ENCODE data around the gene GLRA2.
A peak's percentile ranks its signal among the peaks of the same experiment; 100 is the strongest.
"Not testable (repeated sequence)": the region's sequence is repeated elsewhere in the genome, so short reads cannot be mapped to it uniquely, and the experiment has no call there.

Gene GLRA2

DNA sequence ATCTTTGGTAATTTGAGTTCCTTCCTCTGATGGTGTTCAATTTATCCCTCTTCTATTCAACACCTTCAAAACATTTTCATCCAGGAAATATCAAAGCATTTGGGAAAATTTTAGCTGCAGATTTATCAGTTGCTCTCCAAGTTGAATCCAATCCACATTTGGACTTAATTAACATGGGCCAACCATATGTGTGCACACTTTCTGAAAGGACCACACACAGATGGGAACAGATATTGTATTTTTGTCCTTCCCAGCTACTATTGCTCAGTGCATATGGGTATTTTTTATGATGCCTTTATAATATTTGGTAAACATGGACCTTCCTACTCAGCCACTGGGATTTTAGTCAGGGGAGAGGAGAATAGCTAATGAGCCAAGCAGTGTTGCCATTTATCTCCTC, 65.2 kb downstream of the GLRA2 start:
- no peak for DNase-seq

DNA sequence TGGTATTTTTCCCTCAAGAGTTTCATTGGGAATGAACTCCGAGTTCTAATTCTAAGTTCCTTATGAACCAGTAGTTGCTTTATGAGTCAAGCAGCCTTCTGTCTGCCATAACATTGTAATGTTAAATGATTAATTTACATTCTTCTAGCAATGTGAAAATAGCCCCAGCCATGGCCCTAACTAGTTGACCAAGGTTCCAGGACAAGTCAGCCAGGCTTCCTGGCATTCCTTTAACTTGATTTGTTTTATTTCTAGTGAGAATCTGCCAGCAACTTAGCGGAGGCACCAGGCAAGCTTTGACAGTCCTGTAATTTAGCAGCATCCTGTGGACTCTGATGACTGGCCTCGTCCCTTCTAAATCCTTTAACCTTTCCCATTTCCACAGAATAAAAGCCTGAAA, 69.0 kb downstream of the GLRA2 start:
- no peak for DNase-seq

DNA sequence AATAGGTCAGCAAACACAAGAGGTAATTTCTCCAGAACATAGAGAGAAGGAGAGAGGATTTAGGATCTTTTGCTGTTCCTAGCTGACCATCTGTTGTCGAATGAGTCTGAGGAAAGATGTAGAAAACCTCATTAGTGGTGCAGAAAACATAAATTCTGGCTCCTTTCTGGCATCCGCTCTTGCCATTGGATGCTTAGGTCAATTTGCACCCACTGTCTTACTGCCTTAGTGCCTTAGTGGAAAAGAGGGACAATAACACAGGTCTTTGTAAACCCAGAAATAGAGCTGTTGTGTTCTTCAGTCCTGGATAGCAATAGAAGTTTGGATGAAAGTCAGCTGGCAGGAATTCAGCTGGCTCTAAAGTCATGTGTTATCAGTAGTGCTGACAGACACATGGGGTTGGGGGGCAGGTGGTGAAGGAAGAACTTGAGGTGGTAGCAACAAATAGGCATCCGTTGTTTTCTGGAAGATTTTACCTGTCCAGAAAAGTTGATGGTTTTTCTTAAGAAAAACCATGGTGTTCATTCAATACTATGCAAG, 78.2 kb downstream of the GLRA2 start:
- DNase-seq = no peak

DNA sequence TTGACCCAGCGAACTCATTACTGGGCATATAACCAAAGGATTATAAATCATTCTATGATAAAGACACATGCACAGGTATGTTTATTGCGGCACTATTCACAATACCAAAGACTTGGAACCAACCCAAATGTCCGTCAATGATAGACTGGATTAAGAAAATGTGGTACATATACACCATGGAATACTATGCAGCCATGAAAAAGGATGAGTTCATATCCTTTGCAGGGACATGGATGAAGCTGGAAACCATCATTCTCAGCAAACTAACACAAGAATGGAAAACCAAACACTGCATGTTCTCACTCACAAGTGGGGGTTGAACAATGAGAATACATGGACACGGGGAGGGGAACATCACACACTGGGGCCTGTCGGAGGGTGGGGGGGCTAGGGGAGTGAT, 83.1 kb downstream of the GLRA2 start:
- not testable (repeated sequence) for DNase-seq

DNA sequence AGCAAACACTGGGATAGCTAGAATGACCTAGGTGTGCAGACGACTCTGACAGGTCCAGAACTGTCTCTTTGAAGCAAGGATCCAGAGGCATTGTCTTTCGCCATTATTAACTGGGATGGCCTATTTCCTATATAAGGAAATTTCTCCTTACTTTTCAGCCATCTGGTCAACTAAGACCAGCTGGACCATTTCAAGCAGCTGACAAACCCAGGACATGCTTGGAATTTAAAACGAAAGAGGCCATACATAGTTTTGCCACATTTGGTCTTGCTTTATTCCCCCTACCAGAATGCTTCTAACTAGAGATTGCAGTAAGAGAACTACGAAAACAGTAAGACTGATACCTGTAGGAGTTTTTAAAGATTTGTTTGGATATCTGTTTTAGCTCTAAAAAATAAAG, 87.0 kb downstream of the GLRA2 start:
- no peak for DNase-seq

DNA sequence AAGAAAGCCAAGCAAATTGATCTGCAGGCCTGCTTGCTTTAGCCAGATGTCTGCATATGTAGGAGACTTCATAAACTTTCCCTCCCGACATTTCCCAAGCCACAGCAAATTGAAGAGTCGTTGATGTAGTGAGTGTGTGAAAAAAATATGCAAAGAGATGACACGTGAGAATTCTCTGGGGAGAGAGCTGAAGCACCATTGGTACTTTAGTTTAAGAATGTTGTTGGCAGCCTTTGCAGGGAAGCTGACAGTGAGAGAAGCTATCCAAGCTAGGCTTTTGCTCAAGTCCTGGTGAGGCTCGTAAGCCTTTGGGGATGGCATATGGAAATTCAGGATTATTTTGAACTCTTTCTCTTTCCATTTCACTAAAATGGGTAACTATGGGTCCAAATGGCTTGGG, 87.5 kb downstream of the GLRA2 start:
- DNase-seq = no peak

DNA sequence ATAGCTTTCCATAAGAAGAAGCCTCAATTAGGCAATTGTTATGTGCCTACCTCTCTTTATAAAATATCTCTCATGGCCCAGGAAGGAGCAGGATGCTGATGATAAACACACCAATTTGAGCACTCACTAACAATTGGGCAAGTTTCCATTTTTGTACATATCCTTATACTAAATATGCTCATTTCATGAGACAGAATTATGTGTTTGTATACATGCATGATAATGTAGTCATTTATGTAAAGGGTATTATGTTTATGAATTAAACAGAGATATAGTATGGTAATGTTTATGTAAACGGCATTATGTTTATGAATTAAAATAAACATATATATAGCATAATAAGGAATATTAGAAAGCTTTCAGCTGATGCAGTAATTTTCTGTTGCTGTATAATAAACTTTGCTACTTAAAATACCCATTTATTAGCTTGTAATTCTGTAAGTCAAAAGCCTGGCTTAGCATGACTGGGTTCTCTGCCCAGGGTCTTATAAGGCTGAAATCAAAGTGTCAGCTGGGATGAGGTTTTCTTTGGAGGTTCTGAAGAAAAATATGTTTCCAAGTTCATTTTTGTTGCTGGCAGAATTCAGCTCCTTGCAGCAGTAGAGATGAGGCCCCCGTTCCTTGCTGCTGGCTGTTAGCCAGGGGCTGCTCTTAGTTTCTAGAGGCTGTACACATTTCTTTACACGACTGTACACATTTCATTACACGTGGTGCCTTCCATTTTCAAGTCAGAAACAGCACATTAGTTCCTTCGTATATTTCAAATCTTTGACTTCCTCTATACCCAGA, 89.0 kb downstream of the GLRA2 start:
- no peak for DNase-seq

DNA sequence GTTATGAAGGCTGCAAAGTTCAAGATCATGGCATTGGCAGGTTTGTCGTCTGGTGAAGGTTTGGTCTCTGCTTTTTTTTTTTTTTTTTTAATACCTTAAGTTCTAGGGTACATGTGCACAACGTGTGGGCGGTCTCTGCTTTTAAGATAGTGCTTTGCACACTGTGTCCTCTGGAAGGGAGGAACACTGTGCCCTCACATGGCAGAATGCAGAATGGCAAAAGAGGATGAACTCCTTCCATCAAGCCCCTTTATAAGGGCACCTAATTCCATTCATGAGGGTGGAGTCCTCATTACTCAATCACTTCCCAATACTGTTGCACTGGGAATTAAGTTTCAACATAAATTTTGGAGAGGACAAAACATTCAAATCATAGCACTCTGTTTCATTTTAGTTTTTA, 101.4 kb downstream of the GLRA2 start:
- DNase-seq = no peak

DNA sequence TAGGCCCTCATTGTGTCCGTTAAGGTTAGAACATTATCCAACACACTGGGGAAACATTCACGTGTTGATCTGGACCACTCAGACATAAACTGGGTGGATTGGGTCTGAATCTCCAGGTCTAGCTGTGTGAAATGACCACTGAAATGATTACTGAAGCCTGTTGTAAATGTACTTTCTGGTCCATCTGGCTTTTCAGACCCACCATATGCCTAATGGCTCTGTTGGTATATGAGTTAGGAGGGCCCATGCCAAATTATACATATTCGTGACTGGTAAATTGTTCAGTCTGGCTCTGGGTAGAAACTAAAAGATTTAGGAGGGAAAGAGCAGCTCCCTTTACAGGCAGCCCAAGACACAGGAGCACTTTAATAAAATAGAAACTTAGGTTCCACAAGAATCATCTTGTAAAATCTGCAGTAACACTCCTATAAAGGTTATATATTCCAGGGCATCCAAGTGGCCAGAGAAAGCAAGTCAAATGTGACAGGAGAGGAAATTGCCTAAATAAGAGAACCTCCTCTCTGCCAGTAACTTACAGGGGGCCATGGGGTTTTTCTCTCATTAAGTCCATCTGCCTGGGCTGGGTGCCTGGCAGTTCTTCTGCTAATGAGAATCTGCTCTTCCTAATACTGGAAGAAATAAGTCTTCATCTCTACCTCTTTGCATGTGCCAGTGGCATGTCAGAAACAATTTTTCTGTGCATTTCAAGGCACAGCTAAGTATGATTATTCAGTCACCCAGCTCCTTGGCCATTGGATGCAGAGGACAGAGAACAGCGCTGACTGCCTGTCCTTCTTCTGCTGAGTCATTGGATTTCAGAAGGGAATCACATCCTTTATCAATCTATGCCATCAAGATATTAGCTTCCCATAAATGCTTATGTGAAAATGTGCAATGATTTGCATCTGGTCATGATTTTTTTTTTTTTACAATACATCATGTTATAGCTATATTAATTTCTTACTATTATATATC, 112.6 kb downstream of the GLRA2 start:
- DNase-seq = no peak

DNA sequence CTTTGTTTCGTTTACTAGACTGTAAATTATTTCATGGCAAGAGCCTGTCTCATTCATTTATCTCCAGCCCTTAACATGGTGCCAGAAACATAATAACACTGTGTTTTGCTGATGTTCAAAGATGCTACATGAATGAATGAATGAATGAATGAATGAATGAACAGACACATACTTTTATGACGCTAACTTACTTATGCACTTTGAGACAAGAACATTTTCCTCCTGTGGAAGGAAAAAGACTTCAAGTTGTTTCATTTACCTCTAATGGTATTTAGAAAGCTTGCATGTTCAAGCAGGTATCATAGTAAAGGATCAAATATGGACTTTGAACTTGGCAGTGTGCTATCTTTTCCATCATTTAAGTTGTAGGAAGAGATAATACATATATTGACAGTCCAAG, 131.6 kb downstream of the GLRA2 start:
- DNase-seq = no peak

DNA sequence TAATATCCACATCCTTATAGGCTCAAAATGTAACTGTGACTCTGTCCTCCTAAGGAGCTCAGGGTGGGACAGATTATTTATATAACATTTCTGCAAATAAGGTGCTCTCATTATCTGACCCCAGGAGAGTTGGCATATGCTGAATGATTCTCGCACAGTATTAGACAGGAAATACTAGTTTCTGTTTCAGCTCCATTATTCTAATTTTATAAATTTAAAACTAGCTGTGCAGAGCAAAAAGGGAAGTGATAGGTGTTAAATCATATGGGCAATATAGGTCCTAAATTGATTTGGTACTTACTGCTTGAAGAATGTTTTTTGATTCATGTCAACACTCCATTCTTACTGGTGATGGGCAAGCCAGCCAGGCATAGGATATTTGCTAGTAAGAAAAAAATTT, 141.5 kb downstream of the GLRA2 start:
- DNase-seq = no peak

DNA sequence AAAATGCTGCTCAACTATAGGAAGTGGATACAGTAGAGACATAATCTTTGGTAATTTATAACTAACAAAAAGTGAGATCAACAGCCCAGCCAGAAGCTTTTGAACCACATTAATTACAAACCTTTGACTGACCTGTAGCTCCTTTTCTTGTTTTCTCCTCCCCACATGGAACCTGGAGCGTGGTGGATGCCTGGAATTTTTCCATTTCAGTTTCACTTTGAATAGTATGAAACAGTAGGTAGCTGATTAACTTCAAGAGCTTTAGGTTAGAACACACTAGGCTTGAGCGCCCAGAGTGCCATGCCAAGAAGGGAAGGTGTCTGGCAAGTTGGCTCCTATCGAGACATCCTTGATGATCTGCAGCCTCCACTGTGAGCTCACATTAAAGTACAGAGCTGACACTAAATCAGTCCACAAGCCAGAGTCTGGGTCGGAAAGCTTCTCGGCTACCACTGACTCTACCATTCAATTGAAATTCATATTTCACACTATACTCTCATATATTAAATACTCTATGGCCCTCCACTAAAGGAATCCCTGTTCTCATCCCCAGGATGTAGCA, 143.4 kb downstream of the GLRA2 start:
- DNase-seq = no peak

DNA sequence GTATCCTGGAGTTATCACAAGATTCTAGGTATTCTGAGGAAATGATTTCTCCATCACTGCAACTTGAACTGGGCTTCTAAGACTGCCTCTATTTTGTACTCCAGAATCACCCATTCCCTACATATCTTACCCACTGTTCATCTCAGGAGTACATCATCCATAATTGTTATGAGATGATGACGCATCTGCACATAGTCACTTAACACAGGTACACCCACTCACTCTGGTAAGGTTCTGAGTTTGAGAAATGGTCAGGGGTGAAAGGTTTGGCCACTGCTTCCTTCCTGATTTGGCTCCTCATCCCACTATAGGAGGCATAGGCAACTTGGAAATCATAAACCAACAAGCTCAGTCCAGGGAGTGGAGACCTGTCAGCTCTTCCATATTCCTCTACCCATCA, 143.9 kb downstream of the GLRA2 start:
- DNase-seq = no peak

DNA sequence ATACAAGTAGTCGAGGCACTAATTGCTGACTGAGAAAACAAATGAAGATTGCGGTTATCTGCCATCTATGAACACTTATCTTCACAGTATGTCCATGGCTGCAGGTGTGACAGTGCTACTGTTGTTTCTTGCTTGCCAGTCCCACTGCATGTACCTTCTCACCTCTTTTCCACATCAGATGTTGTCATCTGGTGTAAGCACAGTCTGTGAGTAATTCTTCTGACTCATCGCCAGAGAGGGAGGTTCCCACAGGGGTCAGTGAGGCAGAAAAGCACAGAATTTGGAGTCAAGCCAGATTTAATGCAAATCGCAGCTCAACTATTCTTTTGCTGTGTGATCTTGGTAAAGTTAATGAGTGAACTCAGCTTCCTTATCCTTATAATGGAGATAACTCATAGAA, 144.4 kb downstream of the GLRA2 start:
- peak; percentile 67 for DNase-seq

DNA sequence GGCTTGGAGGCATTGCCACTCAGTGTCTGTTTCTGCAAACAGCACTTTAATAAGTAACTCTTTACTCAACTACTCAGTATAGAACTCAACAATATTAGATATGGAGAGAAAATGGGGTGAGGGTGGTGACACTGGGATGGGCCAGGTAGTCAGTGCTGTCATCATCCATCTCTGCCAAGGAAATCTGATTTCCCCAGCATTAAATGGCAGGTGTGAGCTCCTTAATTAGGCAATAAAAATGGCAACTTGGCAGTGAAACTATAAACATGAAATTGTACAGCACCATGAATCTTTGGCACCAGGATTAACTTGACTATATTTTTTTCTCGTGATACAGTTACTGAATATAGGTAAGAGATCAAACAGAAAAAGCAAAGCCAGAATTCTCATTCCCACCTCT, 146.2 kb downstream of the GLRA2 start:
- peak; percentile 5 for DNase-seq

DNA sequence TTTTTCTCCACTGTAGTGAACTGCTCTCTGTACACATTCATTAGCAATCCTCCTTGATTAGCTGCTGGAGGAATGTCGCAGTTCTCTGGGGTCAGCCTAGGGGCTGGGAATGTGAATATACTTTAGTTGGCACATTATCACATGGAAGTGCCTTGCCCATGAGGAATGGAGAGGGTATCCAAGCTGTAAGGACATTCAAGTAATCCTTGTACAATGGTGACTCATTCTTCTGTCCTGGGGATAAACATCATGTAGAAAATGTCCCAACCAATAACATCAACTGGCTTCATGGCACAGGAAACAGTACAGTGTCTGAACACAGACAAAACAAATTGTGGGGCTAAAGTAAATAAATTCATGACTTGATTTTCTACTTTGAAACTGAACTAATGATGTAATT, 147.1 kb downstream of the GLRA2 start:
- no peak for DNase-seq

DNA sequence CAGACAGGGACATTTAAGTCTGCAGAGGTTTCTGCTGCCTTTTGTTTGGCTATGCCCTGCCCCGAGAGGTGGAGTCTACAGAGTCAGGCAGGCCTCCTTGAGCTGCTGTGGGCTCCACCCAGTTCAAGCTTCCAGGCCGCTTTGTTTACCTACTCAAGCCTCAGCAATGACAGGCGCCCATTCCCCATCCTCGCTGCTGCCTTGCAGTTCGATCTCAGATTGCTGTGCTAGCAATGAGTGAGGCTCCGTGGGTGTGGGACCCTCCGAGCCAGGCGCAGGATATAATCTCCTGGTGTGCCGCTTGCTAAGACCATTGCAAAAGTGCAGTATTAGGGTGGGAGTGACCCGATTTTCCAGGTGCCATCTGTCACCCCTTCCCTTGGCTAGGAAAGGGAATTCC, 159.0 kb downstream of the GLRA2 start:
- not testable (repeated sequence) for DNase-seq

DNA sequence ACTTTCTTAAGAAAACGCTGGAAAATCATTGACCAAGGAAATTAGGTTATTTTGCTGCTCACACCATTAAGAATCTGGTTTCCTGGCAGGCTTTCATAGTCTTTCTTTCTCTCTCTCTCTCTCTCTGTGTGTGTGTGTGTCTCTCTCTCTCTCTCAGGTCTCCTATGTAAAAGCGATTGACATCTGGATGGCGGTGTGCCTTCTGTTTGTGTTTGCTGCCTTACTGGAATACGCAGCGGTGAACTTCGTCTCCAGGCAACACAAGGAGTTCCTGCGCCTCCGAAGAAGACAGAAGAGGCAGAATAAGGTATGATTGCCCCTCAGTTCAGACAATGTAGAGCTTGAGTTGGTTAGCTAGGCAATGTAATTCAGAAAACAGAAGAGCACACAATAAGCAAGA, 161.2 kb downstream of the GLRA2 start:
- no peak for DNase-seq

DNA sequence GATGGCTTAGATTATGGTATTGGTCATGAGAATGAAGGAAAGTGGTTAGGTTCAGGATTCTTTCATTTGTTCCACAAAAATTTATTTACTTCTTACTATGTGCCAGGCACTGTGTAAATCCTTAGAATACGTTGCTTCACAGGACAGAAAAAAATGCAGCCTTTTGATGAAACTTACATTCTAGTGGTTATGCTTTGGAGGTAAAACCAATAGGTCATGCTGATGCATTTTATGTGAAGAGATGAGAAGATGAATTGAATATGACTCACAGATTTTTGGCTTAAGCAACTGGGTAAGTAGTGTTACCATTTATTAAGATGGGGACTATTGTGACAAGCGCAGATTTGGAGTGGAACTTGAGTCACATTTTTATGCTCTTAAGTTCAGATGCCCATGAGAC, 165.3 kb downstream of the GLRA2 start:
- no peak for DNase-seq

DNA sequence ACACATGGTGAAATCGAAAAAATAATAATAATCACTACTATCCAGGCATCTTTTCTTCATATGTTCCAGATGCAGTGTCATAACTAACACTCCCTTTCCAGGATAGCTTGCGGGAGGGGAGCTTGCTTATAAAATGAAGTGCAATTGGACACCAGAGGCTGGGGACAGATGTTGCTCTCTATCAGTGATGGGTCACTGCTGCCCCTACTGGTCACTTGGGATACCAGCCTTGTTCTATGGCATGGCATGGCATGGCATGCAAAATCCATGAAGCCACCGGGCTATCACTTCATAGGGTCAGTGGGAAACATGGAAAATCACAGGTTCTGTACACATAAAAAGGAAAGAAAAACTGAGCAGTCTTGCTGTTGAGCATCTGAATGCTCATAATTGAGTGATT, 168.1 kb downstream of the GLRA2 start:
- DNase-seq = no peak

DNA sequence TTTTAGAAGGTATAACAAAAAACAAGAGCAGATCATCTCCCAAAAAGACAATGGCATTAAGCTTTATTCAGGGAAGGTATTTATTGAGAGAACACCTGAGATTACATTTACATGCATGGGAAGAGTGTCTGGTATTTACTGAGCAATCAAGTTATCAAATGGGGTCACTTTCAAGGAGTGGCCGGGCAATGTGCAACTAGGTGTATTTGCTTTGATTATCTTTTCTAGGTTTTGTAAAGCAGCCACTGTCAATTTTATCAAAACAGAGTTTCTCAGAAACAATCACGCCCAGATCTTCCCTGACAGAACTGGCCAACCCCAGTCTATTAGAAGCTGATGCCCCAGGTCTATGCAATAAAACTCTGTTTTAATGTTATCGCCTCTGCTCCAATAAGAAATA, 169.5 kb downstream of the GLRA2 start:
- no peak for DNase-seq

DNA sequence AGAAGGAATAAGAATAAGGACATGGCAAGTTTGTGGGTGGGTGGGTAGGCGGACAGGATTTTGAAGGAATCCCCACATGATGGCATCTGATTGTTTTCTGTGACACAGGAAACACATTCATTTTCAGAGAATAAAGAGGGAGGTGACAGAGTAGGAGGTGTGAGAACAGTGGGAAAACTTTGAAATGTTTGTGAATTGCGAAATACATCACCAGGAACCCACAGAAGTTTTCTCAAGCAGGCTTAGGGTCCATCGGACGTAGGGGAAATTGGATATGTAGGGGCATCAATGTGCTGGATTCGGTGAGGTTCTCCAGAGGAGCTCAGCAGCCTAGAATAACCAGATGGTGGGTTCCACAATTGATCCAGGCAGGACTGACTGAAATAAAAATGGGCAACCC, 171.6 kb downstream of the GLRA2 start:
- DNase-seq = no peak

DNA sequence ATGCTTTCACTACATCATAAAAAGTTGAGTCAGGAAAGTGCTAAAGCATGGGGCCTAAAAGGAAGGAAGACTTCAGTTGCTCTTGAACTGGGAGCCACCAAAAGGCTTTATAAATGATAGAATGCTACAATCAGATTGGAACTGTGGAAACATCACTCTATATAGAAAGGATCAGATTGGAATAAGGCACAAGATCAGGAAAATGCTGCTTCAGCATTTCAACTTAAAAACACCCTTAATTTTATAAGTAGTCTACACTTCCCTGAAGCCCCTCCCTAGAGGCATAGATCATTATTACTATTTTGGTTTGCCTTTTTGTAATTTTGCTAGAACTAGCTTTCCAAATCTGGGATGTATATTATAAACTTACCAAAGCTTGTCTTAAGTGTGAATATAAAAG, 172.8 kb downstream of the GLRA2 start:
- DNase-seq = no peak

DNA sequence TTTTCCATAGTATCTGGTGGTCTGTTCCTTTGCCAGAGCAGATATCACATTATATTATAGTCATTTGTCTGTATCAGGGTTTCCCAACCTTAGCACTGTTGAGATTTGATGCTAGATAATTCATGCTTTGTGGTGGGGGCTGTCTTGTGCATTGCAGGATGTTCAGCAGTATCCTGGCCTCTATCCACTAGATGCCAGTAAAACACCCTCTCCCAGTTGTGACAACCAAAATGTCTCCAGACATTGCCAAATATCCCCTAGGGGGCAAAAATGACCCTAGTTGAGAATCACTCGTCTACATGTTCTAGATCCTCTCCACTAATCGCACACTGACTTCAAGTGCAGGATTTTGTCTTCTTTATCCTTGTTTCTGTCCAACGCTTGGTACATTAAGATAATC, 182.8 kb downstream of the GLRA2 start:
- no peak for DNase-seq
